Kidney tubule cell (primary cell): ENCODE measurements around the gene PHKB.
"Not testable (repeated sequence)": the region's sequence is repeated elsewhere in the genome, so short reads cannot be mapped to it uniquely, and the experiment has no call there.

Experiments
- DNase-seq: peaks from one replicate; pipeline ENCODE4 v3.0.0-alpha.2; 2018; ENCODE audit warnings: low spot score

Gene PHKB

DNA sequence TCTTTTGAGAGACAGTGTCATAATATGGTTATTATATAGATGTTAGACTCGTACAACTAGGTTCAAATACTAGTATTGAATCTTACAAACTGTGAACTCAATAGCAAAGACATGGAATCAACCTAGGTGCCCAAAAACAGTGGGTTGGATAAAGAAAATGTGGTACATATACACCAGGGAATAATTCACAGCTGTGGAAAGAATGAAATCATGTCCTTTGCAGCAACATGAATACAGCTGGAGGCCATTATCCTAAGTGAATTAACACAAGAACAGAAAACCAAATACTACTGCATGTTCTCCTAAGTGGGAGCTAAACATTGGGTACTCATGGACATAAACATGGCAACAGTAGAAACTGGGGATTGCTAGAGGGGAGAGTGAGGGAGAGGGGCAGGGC, 8.1 kb downstream of the PHKB start:
- no peak for DNase-seq

DNA sequence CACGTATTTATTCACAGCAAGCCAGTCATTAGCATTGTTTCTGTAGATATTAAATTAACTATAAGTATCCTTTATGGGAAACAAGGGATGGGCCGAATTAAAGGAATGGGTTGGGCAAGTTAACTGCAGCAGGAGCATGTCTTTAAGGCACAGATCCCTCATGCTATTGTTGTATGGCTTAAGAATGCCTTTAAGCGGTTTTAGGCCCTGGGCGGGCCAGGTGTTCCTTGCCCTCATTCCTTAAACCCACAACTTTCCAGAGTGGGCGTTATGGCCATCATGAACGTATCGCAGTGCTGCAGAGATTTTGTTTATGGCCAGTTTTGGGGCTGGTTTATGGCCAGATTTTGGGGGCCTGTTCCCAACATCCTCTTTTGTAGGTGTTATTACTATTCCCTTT, 9.1 kb downstream of the PHKB start:
- no peak for DNase-seq

- DNase-seq = no peak
Measured at GRCh38 chr16:47470810-47471209, 9.7 kb downstream of the PHKB start.

DNA sequence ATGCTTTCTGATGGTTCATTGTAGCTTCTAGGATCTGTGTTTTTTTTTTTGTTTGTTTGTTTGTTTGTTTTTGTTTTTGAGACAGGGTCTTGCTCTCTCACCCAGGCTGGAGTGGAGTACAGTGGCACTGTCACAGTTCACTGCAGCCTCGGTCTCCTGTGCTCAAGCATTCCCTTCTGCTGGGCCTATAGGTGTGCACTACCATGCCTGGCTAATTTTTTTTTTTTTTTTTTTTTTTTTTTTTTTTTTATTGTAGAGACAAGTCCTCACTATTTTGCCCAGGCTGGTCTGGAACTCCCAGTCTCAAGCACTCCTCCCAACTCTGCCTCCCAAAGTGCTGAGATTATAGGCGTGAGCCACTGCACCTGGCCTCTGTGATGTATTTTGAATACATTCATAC, 11.9 kb downstream of the PHKB start:
- not testable (repeated sequence) for DNase-seq

GRCh38 chr16:47473792-47474191, 12.7 kb downstream of the PHKB start:
- DNase-seq = no peak

- DNase-seq = peak; percentile 48
Measured at GRCh38 chr16:47475786-47476185, 14.7 kb downstream of the PHKB start.

DNA sequence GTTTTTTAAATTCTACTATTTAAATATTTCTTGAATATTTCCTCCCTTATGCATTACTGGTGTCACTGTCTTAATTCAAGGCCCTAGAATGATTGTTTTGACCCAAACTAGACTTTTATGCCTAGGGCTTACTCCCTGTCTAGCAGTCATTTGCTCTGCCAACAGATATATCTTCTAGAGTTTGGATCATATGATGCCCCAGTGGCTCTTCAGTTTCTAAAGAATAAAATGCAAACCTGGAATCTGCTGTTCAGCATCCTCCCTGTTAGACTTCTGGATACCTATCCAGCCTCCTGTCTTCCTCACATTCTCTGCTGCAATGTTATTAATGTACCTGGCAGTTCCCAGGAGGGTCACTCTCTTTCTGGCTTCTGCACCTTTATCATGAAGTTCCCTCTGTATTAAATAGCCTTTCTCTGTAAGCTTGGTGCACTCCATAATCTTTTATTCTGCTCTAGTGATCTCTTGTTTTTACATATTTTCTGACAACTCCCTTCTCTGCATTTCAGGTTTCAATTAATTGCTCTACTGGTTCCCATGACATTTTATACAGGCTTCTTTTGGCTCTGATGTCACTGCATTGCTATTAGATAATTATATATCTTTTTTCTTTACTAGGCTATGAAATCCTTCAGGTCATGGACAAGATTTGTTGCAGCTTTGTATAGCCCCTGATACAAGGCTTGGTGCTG, 15.7 kb downstream of the PHKB start:
- no peak for DNase-seq

- no peak for DNase-seq
Measured at GRCh38 chr16:47477679-47478078, 16.5 kb downstream of the PHKB start.

DNA sequence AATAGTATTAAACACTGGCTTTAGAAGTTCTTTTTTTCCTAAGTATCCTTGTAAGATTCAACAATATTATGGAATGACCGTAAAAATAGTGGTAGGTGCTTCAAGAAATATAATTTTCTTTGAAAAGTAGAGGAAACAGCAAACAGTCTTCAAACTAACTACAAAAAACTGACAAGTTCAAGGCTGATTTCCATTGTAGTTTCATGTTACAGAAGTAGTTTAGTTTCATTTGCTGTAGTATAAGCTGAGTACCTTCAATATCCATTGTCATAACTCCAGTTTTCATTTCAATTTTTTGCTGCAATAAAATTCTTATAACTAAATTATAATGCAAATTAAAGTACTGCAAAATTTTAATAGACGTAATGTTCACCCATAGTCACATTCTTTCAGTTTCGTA, 19.3 kb downstream of the PHKB start:
- DNase-seq = no peak

DNA sequence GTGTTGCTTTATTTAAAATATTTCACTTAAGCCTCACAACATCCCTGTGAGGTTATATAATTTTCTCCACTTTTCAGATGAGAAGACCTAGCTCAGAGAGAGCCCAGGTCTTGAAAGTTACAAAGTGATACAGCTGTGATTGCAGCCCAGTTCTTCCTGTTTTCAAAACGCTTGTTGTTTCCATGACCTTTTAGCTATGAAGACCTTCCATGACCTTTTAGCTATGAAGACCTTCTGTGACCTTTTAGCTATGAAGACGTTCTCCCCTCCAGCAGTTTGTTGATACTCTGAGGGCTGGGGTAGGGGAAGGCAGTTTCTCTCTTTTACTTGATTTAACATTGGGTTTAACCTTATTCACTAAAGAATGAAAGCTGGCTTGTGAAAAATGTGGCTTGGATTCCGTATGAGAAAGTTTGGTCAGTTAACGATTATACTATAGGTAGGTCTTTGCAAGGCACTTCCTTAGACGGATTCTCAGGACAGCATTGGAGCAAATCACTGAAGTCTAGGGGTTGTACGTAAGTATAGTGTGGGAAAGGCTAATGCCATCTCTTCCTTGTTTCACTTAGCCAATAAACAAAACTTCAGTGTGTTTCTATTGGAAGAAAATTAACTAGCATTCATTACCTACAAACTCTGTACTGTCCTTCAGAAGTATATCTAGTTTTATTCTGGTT, 20.7 kb downstream of the PHKB start:
- DNase-seq = no peak

- DNase-seq = no peak
Measured at GRCh38 chr16:47483616-47484015, 22.5 kb downstream of the PHKB start.

- DNase-seq = no peak
Measured at GRCh38 chr16:47486856-47487255, 25.7 kb downstream of the PHKB start.

DNA sequence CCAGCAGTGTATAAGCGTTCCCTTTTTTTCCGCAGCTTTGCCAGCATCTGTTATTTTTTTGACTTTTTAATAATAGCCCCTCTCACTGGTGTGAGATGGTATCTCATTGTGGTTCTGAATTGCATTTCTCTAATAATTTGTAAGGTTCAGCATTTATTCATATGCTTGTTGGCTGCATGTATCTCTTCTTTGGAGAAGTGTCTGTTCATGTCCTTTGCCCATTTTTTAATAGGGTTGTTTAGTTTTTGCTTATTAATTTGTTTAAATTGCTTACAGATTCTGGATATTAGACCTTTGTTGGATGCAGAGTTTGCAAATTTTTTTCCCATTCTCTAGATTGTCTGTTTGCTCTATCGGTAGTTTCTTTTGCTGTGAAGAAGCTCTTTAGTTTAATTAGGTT, 26.9 kb downstream of the PHKB start:
- DNase-seq = no peak

- DNase-seq = no peak
Measured at GRCh38 chr16:47490471-47490870, 29.3 kb downstream of the PHKB start.

DNA sequence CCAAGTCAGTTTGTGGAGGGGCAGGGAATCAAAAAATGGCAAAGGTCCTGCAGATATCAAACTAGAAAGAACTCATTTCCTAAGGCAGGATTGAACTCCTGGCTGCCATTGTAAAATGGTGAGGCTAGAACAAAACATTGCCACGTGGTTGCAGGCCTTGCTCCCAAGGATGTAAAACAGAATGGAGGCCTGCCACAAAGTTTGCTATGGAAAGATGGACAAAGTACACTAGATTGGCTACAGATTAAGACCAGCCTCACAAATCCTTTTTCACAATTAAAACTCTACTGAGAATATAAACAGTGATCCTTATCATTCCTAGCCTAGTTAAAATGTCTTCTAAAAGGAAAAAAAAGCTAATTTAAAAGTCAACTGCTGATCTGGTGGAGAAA, 30.9 kb downstream of the PHKB start:
- no peak for DNase-seq

DNA sequence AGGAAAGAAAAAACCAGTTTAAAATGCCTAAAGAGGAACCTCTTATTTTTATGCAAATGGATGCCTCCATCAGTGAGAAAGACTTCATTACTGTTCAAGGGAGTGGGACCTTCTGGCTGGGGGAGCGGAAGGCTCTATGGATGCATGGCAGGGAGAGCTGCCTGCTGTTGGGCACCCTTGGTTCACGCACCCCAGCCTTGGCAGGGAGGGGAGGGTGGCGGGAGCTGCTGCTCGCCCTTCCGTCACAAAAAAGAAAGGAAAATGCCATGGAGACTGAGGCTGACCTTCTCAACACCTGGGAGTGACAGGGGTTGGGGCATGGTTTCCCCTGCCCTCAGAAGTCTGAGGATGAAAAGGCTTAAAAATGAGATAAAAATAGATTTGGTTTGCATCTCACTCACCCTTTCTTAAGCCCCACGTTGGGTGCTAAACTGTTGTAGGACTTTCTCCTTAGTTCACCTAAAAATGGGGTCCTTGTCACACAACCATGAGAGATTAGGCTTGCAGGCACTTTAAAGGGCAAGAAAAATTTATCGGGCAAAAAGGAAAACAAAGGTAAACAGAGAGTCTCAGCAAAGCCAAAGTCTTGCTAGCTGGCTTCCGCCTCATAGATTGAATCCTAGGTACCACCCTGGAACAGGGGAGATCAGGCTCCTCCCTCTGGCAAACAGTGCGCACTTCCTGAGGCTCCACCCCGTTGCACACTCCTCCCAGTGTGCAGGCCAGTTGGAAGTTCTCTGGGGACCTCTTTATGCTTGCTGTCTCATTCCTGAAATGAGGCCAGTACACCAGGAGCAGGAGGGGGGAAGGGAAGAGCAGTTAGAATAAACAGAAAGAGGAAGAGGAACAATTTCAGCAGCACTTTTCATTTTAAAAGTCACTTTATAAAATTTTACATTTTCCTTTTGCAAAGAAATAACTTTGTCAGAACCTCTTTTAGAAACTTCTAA, 31.6 kb downstream of the PHKB start:
- peak; percentile 4 for DNase-seq

GRCh38 chr16:47493381-47494337, 32.5 kb downstream of the PHKB start:
- no peak for DNase-seq

DNA sequence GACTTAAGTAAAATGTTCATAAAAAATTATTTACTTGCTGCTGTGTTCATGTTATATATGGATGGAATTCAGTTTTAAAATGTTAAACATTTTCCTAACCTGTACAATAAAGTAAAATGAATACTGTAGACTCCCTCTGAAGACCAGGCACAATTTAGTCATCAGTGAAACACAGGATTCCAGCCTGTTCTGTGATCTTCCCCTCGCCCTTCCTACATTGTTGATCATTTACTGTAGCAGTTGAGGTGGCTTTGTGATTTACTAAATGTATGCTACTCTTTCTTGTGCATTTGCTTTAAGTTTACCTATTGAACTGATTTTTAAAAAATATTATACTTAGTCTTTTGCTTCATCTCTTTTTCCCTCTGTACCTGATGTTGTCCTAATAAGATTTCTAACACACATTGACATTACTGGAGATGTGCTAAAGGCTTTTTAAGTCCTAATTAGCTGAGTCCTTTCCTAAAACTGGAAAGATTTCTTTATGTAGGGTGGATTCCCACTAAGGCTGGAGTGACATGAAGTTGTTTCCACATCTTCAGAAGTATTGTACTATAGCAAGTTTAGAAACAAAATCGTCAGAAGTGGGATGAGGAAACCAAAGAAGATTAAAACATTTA, 38.1 kb downstream of the PHKB start:
- DNase-seq = no peak

DNA sequence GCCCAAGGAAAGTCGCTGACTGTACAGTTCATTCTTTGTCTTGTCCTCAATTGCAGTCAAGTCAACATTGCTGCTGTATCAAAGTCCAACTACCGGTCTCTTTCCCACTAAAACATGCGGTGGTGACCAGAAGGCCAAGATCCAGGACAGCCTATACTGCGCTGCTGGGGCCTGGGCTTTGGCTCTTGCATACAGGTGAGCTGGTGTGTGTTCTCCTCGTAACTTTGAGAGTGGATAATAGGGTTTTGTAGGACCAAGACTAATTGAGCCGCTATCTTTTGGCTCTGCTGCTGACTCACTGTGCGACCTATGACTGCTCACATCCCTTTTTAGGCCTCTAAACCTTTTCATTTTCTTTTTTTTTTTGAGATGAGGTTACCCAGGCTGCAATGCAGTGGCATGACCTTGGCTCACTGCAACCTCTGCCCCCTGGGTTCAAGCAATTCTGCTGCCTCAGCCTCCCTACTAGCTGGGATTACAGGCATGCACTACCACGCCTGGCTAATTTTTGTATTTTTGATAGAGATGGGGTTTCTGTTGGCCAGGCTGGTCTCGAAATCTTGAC, 38.7 kb downstream of the PHKB start:
- no peak for DNase-seq

DNA sequence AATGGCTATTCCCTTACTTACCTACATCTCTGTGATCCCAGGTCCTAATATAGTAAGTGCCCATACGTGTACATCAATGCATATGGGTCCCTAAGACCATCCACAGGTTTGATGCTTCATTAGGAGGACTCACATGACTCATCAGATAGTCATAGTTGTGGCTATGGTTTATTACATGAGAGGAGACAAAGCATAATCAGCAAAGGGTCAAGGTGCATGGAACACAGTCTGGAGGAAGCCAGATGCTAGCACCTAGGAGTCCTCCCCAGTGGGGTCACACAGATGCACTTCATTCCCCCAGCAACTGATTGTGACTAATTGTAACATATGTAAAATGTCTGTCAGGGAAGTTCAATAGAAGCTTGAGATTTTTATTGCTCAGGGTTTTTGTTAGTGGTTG, 42.8 kb downstream of the PHKB start:
- DNase-seq = peak; percentile 56

GRCh38 chr16:47504599-47504998, 43.5 kb downstream of the PHKB start:
- no peak for DNase-seq
